SHP77 (cell line): ENCODE data around the gene NLRP10.
"Not testable (repeated sequence)": the region's sequence is repeated elsewhere in the genome, so short reads cannot be mapped to it uniquely, and the experiment has no call there.

Source experiments
- DNase-seq, 2 experiments: peaks; one replicate each; lab custom pipeline; 2025; lab: John Stamatoyannopoulos, UW

Gene NLRP10, protein sequence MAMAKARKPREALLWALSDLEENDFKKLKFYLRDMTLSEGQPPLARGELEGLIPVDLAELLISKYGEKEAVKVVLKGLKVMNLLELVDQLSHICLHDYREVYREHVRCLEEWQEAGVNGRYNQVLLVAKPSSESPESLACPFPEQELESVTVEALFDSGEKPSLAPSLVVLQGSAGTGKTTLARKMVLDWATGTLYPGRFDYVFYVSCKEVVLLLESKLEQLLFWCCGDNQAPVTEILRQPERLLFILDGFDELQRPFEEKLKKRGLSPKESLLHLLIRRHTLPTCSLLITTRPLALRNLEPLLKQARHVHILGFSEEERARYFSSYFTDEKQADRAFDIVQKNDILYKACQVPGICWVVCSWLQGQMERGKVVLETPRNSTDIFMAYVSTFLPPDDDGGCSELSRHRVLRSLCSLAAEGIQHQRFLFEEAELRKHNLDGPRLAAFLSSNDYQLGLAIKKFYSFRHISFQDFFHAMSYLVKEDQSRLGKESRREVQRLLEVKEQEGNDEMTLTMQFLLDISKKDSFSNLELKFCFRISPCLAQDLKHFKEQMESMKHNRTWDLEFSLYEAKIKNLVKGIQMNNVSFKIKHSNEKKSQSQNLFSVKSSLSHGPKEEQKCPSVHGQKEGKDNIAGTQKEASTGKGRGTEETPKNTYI

DNA sequence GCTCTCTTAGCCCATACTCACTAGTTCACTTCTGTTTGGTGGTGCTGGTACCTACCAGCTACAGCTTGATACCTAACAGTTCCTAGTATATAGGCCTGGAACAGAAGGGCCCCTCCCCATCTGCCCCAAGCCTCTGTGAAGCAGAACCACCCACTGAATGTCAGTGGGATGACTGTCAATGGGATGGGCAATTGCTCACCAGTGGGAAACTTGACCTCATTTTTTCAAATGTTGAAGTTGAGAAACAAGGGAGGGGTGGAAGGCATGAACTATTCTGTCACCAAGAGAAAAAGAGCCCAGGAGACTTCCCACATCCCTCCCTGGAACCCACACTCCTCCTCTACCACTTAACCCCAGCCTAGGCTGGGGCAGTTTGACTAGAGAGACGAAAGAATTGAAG lies at the start of gene NLRP10:
NLRP10 (minus strand) TSS at position 62 of the 400 bp plus-strand sequence. CDS start 1,952 bp downstream, outside the sequence.
- no peak for DNase-seq

GRCh38 chr11:8013833-8014232 lies 48.6 kb upstream of the NLRP10 start:
- DNase-seq = no peak

DNA sequence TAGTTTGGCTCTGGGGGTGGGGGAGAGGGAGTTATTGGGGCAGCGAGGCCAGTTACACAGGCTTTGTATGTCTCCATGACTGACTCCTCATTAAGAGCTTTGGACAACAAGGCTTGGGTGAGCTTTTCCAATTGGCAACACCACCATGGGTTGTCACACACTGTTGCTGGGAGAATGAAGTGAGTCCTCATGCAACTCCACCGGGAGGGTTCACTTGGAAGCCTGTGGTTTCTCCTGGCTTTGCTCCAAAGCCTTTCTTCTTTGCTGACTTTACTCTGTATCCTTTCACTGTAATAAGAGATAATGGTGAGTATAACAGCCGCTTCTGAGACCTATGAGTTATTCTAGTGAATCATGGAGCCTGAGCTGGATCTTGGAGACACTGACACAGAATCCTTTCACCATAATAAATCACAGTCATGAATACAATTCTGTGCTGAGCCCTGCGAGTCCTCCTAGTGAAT lies 46.8 kb upstream of the NLRP10 start:
- DNase-seq = no peak

DNA sequence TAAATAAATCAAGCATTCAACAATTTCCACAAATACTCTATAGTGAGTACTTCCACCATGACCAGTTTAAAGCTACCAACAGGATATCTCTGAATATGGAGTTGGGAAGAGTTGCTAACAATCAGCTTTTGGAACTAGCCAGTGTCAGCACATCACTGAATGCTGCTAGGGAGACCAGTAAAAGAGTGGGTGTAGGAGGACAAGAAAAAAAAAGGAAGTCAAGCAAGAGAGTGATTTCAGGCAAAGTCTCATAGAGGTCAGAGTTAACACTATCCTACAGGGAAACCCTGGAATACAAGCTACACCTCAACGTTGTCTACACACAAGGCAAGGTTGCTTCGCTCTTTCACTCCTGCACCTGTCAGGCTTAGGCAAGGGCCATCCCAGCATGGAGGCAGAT lies 46.1 kb upstream of the NLRP10 start:
- no peak for DNase-seq

DNA sequence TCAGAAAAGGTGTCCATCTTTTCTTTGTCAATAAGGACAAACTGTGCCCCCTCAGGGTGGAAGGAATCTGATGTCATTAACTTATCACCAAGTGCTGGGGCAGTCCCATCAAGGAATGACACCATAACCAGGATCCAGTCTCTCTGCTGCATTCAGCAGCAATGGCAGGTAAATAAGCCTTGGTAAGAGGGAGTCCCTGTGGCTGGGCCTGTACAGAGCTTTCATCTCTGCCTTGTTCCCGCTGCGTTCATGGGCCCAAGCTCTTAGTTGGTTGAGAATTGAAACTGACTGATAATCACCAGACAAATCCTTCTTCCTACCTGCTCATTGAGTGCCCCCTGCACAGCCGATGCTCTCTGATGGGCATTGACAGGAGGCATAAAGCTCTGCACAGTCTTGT lies 44.6 kb upstream of the NLRP10 start:
- DNase-seq = no peak

- DNase-seq = no peak
These were observed 43.0 kb upstream of the NLRP10 start for GRCh38 chr11:8008212-8008611.

DNA sequence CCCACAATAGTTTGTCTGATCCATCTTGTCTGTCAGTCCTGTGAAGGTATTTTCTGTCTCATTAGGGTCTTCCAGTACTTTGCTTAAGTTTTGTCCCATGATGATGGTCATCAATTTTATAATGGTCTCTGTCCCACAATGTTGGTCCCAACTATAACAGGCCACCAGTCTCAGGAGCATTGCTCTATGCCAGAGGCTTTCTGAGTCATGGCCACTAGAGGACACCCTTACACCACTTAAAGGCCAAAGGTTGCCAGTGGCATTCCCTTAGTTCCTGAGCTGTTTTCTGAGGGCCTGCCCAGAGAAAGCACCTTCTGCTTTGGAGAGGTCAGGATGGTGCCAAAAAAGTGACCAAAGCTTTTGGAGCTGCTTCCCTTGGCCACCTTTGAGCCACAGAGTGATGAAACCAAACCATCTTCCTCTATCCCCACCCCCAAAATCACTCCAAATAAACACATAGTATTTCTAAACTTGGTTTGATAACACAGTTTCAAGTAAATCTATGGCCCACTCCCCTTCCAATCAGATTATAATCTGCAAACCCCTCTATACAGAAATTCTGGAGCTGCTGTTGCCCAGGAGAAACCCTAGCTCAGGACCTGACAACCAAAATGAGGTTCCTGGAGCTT lies 41.2 kb upstream of the NLRP10 start:
- peak; percentile 4 to 6 for DNase-seq

DNA sequence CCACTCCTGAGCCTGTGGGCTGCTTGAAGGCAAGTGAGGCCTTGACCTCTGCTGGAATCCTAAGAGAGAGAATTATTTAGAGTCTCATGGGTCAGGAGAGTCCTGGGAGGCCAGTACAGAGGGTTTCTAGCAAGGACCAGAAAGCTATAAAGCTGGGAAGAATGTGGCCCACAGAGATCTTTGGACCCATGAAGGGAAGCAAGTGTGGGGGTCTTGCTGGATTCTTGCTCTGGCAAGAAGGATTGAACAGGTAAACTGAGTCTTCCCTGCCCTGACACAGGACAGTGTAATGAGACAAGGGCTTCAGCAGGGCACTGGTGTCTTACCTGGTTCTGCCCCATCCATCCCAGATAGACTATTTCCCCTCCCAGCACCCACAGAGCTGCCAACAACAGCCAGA lies 40.3 kb upstream of the NLRP10 start:
- DNase-seq = no peak

GRCh38 chr11:8004008-8004407 lies 38.8 kb upstream of the NLRP10 start:
- DNase-seq = no peak

GRCh38 chr11:8003187-8003586 lies 37.9 kb upstream of the NLRP10 start:
- DNase-seq = no peak

DNA sequence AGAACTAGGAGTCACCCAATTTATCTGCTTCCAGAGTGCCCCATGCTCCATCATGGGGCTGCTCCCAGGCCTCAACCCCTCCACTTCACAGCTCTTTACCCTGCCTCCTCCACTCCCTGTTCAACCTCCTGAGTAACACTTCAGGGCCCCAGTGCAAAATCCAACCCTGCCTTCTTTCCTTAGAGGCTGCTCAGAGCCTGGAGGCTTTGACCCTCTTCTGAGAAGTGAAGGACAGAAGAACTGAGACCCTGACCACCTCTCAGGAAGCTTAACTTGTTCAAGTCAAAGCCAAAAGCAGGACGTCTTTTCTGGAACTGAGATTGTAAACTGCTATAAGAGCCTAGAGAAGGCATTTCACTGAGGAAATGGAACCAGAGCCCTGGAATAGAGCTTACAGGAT lies 37.4 kb upstream of the NLRP10 start:
- DNase-seq = no peak

DNA sequence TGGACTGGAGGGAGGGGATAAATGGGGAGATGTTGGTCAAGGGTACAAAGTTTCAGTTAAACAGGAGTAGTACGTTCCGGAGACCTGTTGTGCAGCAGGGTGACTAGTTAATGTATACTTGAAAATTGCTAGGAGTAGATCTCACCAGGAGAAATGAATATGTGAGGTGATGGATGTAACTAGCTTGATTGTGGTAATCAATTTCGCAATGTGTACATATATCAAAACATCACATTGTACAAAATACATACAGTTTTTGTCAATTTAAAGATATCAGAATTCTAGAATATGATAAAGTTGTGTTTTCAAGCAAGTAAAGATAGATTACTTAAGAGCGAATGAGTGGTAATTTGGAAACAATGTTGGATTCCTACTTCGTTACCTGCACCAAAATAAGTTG lies 35.1 kb upstream of the NLRP10 start:
- DNase-seq = no peak

- no peak for DNase-seq
These were observed 34.5 kb upstream of the NLRP10 start for GRCh38 chr11:7999795-8000194.

GRCh38 chr11:7994581-7995278 lies 29.5 kb upstream of the NLRP10 start:
- DNase-seq = no peak

- DNase-seq = not testable (repeated sequence)
These were observed 22.3 kb upstream of the NLRP10 start for GRCh38 chr11:7987560-7987883.

GRCh38 chr11:7986768-7987559 lies 21.7 kb upstream of the NLRP10 start, which contains the start of gene EIF3F:
TSS of gene EIF3F (plus strand) at chr11:7987337. CDS start at chr11:7987353, 16 bp downstream.
- peak; percentile 91 to 92 for DNase-seq

- DNase-seq = no peak
These were observed 18.8 kb upstream of the NLRP10 start for GRCh38 chr11:7983832-7984590.

DNA sequence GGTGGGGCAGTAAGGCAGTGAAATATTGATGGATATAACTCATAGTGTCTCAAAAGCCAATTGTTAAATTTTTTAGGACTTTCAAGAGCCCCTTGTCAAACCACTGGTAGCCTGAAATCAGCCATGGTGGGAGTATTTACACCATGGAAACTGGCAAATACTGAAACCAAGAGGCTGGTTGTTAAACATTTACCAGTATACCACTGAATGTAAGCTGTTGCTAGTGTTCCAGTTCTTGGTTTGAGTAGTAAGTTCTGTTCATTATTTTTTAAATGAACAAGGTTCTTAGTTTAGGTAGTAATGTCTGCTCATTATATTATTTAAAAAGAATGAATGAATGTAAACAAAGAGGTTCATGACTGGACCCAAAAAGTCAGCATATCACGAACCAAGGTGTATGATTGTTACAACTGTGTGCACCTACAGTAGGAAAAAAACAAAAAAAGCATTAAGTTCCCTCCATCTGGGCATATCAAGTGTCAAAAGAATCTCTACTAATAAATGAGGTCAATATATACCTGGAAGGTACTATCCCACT lies 17.4 kb upstream of the NLRP10 start:
- no peak for DNase-seq

GRCh38 chr11:7981619-7982157 lies 16.4 kb upstream of the NLRP10 start:
- DNase-seq = no peak

- DNase-seq = no peak
These were observed 12.1 kb upstream of the NLRP10 start for GRCh38 chr11:7977232-7977917.
